GM18909 (cell line): ENCODE results near the gene TM2D1.
"Not testable (repeated sequence)": the region's sequence is repeated elsewhere in the genome, so short reads cannot be mapped to it uniquely, and the experiment has no call there.

ENCODE experiments used
- ATAC-seq: cut with Tn5 transposase; IDR thresholded peaks from one replicate; pipeline ENCODE4 v1.9.1; 2021; ENCODE audit warnings: mild to moderate bottlenecking; ENCODE audit not compliant: unreplicated experiment, poor library complexity

The TM2D1 gene

GRCh38 chr1:61724813-61725694, at the start of gene TM2D1:
Gene TM2D1, minus strand, starts transcription at chr1:61725141. Its CDS starts 21 bp downstream, at chr1:61725120.
- ATAC-seq = peak; percentile 99

DNA sequence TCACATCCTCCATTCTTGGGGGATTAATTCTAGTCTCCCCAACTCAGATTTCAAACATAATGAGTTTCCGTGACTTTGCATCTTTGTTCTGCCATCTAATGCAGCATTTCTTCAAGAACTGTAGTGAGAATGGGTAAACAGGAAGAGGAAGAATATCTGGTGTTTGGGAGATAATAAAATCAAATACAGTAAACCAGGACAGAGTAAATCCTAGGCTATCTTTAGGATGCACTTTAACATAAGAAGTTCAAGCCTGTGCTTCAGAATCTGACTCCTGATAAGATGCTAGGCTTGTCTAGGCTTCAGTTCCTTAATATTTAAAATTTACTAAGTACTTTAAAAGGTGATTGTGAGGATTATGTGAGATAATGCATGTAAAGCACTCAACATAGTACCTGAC, 45.2 kb upstream of the TM2D1 start:
- no peak for ATAC-seq

- ATAC-seq = no peak
Observed at GRCh38 chr1:61757950-61758349, 33.0 kb upstream of the TM2D1 start.

- ATAC-seq = no peak
Observed at GRCh38 chr1:61756773-61757172, 31.8 kb upstream of the TM2D1 start.

GRCh38 chr1:61754545-61754944, 29.6 kb upstream of the TM2D1 start:
- ATAC-seq = no peak

DNA sequence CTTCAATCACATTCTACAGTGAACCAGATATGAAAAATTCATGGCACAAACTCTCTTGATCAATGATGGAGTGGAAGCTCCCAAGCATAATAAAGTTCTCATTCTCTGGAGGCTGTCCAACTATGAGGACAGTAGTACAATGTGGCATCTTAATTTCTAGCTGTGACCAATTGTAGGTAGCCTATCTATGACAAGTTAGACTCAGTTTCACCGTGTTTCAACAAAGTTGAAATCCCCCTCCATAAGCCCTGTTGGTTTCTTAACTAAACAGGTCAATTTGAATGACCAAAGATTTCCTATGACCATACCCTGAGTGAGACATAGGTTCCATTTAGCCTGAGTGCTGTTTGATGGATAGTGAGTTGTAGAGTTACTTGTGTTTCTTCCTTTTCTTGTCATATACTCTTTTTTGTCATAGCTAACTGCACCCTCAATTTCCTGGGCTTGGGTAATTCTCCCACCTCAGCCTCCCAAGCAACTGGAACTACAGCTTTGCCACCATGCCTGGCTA, 29.1 kb upstream of the TM2D1 start:
- ATAC-seq = no peak

DNA sequence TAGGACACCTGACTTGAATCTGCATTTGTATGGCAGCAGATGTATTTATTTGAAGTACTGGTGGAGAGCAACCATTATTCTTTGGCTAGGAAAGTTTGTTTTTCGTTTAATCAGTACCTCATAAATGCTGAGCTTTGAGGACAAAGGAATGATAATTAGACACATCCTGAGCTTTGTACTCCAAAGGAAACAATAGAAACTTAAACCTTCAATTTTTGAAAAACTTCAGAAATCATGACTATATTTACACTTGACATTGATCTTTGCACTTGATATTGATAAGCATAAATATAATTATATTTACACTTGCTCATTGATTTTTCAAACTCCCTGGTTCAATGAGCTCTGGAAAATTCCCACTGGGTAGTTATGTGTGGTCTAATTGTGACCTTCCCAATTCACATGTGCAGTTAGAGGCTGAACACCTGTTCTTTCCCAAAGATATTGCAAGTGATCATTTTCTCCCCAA, 28.0 kb upstream of the TM2D1 start:
- ATAC-seq = no peak

DNA sequence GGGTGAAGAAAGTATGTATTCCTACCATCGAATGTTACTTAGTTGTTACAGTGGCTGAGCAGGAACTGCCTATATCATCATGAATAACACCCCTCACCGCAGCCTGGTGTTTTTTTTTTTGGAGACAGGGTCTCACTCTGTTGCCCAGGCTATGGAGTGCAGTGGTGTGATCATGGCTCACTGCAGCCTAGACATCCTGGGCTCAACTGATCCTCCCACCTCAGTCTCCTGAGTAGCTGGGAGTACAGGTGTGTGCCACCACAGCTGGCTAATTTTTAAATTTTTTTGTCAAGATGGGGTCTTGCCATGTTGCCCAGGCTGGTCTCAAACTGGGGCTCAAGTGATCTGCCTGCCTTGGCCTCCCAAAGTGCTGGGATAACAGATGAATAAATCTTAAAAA, 24.6 kb upstream of the TM2D1 start:
- no peak for ATAC-seq

DNA sequence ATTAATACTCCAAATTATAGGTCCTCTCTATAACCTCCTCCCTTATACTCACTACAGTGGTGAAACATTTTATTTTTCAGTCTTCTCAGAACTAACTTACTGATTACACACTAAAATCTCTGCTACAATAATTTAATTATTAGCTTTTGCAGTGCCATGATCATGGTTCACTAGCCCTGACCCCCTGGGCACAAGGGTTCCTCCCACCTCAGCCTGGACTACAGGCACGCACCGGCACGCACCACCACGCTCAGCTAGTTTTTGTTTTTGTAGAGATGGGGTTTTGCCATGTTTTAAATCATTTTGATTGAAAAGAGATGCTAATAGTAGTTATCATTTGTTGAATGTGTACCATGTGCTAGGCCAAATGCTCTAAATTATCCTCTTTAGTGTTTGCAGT, 23.6 kb upstream of the TM2D1 start:
- no peak for ATAC-seq

GRCh38 chr1:61746813-61747212, 21.9 kb upstream of the TM2D1 start:
- ATAC-seq = no peak

GRCh38 chr1:61743716-61744580, 19.0 kb upstream of the TM2D1 start:
- no peak for ATAC-seq

- ATAC-seq = no peak
Observed at GRCh38 chr1:61743431-61743705, 18.4 kb upstream of the TM2D1 start.

GRCh38 chr1:61742620-61743430, 17.9 kb upstream of the TM2D1 start:
- peak; percentile 63 for ATAC-seq

DNA sequence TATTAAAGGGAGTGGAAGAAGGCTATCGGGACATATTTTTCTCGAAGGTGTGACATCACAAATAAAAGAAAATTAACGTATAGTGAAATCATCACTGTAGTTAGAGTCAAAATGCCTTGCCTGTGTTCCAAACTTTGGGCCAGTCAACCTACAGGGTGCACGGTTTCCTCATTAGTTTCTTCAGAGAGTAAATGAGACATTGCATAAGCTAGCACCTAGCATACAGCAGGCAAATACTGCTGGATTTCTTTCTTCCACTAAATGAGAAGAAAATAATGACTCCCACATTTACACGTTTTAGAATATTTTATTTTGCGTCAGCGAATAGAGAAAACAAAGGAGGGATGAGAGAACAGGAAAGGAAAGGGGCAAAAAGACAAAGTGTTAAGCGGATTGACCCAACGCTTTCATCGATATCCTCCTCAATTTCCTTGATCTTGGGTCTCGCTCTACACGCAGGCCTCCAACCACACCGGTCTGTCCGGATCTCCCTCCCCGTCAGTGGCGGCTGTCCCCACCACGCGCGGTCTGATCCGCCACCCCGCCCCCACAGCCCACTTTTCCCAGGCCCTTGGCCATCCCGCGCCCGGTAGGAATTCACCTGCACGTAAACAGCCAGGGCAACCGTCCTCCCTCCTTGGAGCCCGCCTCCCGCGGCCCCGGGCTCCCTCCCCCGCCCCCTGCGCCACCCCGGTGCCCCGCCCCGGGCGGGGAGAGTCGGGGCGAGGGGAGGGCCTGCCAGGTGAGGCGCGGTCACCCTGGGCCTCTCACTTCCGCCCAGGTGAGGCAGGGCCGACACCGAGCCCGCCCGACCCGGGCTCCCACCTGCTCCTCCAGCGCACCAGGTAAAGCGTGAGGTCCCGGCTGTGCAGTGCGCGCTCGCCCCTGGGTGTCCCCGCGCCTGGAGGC, 17.0 kb upstream of the TM2D1 start, which contains the start of gene PATJ:
Gene PATJ, plus strand, starts transcription at position 770 of the 909 bp plus-strand sequence. CDS start 20,413 bp downstream, outside the sequence.
- ATAC-seq = peak; percentile 83

DNA sequence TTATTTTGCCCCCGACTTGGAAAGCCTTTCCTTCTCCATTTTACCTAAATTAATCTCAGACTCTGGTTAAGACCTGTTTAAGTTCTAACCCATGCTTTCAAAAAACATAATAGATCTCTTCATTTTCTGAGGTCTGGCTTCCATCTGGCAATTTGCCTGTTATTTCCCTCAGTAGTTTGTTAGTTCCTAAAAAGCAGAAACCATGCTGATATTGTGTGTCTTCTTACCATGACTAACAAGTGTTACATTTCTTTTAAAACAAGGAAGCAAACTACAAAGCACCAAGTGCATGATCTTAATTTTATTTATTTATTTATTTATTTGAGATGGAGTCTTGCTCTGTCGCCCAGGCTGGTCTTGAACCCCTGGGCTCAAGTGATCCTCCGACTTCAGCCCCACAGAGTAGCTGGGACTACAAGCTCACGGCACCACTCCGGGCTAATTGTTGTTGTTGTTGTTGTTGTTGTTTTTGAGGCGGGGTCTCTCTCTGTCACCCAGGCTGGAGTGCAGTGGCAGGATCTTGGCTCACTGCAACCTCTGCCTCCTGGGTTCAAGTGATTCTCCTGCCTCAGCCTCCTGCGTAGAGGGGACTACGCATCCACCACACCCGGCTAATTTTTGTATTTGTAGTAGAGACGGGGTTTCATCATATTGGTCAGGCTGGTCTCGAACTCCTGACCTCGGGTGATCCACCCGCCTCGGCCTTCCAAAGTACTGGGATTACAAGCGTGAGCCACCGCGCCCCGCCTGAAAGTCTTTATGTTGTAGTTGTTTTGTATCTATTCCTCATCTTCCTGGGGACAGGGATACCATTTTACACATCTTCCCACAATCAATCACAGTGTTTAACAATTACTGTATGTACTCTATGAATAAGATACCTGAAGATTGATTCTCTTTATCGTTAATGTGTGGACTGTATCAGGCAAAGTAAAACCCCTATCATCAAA, 16.1 kb upstream of the TM2D1 start:
- no peak for ATAC-seq

DNA sequence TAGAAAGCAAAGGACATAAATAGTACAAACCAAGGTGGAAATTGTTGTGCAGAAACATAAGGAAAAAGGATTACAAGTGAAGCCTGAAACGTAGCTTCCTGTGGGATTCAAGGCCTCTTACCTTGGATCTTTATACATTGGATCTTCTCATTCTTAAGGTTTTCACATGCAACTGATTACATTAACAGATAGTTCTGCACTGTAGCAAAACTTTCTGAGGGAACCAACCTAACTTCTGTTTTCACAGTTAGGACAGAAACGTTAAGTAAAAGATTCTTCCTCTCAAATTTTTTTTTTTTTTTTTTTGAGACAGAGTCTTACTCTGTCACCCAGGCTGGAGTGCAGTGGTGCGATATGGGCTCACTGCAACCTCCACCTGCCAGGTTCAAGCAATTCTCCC, 7.8 kb upstream of the TM2D1 start:
- ATAC-seq = no peak

GRCh38 chr1:61730679-61731078, 5.7 kb upstream of the TM2D1 start:
- not testable (repeated sequence) for ATAC-seq

DNA sequence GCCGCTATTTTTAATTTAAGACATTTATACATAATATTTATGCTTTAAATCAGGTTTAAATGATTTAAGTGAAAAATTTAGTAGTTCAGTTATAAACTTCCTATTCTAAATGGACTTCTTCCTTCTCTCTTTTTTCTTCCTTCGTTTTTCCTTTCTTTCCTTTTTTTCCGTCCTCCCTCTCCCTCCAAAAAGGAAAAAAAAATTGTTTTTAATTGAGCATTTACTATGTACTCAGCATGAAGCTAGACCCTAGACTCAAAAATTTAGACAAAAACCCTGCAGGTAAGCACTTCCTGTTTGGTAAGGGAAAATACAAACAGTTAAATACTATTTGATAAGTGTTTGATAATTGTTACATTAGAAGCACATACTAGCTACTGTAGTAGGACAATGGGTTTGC, 2.6 kb upstream of the TM2D1 start:
- ATAC-seq = no peak
